ENCODE results near the gene VAPB.
"Not testable (repeated sequence)": the region's sequence is repeated elsewhere in the genome, so short reads cannot be mapped to it uniquely, and the experiment has no call there.

The VAPB gene

DNA sequence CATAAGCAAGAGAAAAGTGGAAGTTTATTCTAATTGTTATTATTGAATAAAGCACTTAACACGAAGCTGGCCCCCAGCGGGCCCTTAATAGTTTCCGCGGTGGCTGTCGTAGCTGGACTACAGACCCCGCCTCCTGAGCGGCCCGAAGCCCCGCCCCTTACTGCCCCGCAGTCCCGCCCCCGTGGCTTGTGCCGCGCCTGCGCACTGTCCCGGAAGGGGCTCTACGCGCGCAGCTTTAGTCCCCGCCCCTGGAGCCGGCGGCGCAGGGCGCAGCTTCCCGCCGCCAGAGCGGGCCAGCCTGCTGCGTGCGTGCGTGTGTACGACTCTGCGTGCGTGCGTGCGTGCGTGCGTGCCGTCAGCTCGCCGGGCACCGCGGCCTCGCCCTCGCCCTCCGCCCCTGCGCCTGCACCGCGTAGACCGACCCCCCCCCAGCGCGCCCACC lies at the start of gene VAPB:
TSS of gene VAPB (plus strand) at position 348 of the 442 bp plus-strand sequence. CDS start 231 bp downstream, outside the sequence.
- DNase-seq: peak; percentile 91 to 92

DNA sequence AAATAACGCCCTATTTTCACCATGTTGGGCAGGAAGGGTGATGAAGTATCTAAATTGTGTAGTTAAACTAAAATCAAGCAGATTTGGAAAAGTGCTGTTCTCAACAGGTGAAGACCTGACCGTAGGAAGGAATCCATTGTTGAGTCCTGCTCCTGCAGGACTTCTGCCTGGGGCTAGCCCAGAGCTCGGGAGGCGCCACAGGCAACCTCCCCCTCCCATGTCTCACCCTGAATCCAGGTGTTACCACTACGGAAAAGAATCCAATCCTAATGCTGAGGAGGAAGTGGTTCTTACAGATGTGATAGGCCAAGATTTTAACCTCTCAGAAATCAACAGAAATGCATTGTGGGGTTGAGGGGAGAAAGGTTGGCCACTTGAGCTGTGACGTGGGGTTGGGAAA lies 49.3 kb upstream of the VAPB start:
- DNase-seq: no peak

DNA sequence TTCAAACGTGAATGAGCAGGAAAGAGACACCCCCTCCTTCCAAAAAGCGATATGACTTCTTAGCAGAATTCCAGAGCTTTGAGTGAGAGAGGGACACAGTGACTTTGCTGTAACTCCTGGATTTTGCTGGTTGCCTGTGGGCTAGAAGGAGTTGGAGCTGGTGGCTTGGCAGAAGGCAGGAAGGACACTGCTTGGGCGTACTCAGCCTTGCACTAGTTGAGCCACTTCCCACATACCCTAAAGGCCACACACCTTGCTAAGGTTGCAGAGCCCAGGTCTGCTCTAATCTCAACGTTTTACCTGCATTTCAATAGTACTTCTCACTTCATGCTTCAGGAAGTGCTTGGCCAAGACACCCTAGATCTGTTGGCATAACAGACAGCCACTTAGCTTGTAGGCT lies 48.9 kb upstream of the VAPB start:
- no peak for DNase-seq

- no peak for DNase-seq
Observed at GRCh38 chr20:58340853-58341252, 48.2 kb upstream of the VAPB start.

GRCh38 chr20:58342104-58342945 lies 46.7 kb upstream of the VAPB start:
- no peak for DNase-seq

GRCh38 chr20:58344741-58345140 lies 44.3 kb upstream of the VAPB start:
- no peak for DNase-seq

DNA sequence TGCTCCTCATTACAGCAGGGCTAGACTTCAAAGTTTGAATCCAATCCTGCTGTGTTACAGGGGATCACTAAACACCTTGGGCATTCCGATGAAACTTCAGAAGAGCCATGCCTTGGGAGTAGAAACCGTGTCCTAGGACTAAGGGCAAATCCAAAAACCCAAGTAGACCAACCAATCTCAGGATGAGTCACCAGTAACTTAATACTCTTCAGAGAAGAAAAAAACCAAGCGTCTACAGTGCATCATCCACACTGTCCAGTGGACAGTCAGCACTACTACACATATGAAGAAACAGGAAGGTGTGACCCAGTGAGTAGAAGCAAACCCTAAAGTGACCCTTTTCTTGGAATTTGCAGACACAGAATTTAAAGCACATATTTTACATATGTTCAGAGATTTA lies 39.5 kb upstream of the VAPB start:
- no peak for DNase-seq

- DNase-seq: no peak
Observed at GRCh38 chr20:58352468-58352867, 36.6 kb upstream of the VAPB start.

DNA sequence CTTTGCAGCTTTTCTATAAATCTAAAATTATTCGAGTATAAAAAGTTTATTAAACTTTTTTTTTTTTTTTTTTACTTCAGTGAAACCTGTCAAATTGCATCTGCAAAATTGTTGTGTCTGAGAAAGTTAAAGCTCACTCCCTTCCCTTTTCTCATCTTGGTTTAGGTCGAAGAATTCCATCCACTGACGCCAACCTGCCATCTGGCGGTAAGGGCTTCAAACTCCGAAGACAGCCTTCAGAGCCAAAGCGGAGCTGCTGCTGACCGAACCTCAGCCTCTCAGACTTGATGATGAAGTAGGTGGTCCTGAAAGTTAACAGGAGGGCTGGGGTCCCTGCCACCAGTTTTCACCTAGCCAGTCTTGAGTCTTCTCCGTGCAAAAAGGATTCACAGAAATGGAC lies 29.6 kb upstream of the VAPB start:
- no peak for DNase-seq

- no peak for DNase-seq
Observed at GRCh38 chr20:58360936-58361335, 28.1 kb upstream of the VAPB start.

GRCh38 chr20:58361481-58362205 lies 27.4 kb upstream of the VAPB start:
- DNase-seq: no peak

- no peak for DNase-seq
Observed at GRCh38 chr20:58362206-58362516, 26.9 kb upstream of the VAPB start.

DNA sequence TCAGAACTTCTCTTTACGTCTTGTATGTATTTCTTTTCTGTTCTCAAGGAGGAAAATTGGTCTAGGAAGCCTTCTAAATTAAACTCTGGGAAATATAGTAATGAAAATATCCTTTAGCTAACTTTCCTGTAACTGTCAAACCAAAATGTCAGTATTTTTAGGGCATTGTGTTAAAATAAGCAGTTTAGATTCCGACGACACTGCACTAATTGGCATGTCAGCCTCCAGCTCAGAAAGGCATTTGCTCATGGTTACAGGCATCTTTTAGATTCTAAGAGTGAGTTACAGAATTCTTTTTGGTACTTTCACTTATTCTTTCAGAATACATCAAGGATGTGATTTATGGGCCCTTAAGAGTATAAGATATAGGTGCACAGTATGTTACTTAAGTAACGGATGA lies 26.1 kb upstream of the VAPB start:
- DNase-seq: no peak

GRCh38 chr20:58366866-58367265 lies 22.2 kb upstream of the VAPB start:
- DNase-seq: no peak

GRCh38 chr20:58372806-58373205 lies 16.2 kb upstream of the VAPB start:
- DNase-seq: no peak

- DNase-seq: not testable (repeated sequence)
Observed at GRCh38 chr20:58373296-58373695, 15.7 kb upstream of the VAPB start.

DNA sequence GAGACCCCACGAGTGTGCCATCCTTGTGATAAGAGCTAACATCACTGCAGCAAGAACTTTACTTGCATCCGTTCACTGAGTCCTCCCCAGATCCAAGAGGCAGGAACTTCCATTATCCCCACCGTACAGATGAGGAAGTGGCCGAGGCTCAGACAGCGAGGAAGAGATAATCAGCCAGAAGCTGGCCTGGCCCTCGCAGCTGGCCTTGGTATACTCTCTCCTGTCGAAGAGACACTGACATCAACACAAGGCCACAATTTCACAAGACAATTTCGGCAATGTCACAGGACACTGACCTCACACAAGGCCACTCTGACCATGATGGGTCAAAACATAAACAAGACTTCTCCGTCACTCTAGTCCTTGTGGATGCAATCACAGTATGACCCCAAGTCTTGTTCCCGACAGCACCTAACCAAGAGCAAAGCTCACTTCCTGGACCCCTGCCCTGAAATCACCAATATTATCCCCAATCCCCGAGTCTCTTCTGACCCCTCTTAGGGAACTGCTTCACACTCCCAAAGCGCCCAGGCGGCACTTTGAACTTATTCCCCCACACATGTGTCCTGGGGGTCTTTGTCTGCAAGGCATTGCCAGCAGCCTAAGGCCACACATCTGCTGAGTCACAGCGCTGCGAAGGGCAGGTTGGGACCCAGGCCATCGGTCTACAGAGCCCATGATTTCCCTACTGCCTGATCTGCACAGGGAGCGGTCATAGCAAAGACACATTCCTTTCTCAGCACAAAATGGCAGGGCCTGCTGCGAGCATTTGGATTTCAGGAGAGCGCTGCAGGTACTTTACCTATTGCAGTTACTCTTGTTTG lies 14.8 kb upstream of the VAPB start:
- no peak for DNase-seq

DNA sequence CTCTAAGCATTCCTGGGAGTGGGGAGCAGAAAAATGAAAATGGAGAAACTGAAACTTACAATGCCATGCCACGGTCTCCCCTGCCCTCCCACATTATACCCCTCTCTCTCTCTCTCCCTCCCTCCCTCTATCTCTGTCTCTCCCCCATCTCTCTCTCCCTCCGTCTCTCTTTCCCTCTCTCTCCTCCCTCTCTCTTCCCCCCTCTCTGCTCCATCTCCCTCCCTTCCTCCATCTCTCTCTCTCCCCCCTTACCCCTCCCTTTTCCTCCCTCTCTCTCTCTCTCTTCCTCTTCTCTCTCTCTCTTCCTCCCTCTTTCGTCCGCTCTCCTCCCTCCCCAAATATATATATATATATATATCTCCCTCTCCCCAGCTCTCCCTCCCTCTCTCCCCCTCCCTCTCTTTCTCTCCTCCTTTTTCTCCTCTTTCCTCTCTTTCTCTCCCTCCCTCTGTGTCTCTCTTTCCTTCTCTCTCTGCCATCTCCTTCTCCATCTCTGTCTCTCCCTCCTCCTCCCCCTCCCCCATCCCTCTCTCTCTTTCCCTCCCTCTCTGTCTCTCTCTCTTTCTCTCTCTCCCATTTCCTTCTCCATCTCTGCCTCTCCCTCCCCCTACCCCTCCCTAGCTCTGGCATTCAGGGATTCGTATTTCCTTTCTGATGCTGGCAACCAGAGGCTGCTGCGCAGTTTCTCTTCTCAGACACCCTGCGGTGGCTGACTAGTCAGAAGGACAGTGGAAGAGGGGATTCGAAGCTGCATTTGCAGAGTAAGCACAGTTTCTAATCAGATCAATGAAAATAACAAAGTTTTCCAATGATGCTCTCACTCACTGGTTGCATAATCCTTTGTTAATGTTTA lies 13.9 kb upstream of the VAPB start:
- no peak for DNase-seq

- DNase-seq: no peak
Observed at GRCh38 chr20:58375759-58376352, 13.2 kb upstream of the VAPB start.

DNA sequence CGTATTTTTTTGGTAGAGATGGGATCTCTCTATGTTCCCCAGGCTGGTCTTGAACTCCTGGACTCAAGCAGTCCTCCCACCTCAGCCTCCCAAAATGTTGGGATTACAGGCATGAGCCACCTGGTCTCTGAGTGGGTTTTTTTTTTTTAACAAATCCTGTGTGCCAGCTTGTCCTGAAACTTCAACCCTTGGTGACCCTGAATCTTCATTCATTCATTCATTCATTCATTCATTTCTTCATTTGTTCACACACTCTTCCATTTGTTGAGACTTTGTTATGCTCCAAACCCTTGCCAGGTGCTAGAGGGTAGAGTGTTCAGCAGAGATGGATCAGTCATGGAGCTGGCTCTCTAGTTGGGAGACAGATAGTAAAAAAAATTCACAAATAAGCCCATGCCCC lies 12.0 kb upstream of the VAPB start:
- no peak for DNase-seq

DNA sequence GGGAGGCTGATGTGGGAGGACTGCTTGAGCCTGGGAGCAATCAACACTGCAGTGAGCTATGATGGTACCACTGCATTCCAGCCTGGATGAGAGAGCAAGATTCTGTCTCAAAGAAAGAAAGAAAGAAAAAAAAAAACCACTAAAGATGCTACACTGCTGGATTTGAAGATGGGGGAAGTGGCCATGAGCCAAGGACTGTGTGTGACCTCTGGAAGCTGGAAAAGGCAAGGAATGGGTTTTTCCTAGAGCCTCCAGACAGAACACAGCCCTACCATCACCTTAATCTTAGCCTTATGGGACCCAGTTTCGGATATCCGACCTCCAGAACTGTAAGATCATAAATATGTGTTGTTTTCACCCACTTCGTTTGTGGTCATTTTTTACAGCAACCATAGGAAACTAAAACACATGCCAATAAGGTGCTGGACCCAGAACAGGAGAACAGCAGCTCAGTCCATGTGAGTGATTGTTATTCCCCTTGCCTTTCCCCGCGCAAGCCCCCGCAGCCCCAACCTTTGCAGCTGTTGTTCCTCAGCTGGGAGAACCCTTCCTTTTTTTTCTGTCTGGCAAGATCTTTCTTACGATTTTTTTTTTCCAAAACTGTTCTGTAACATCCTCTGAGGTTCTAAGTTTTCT lies 11.1 kb upstream of the VAPB start:
- DNase-seq: no peak

DNA sequence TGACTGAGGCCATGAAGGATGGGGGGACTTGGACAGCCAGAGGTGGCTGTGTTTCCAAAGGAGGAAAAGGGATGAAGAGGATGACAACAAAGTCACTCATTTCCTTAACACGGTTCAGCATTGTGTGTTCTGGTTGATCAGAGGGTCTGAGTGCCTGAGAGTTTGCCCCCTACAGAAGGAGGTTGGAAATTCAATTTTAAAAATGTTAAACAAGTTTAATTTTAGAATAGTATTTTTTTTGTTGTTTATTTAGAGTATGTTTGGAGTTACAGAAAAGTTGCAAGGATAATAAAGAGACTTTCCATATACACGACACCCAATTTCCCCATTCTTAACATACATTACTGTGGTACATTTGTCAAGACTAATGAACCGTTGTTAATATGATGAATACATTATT lies 10.3 kb upstream of the VAPB start:
- no peak for DNase-seq

Measured in activated CD4-positive, alpha-beta T cell treated with anti-CD3 and anti-CD28 coated beads, Interleukin-2, amount 50 U/mL, for 4 hours (primary cell).